GM19193 (cell line): Measurements from ENCODE around the gene SYCP2L.

ENCODE experiments used
- POLR2A ChIP-seq: IDR thresholded peaks from 4 replicates; pipeline ENCODE4 v1.6.1; 2011; ENCODE audit not compliant: insufficient read depth, insufficient read length; ENCODE audit errors: extremely low read depth

Gene SYCP2L

DNA sequence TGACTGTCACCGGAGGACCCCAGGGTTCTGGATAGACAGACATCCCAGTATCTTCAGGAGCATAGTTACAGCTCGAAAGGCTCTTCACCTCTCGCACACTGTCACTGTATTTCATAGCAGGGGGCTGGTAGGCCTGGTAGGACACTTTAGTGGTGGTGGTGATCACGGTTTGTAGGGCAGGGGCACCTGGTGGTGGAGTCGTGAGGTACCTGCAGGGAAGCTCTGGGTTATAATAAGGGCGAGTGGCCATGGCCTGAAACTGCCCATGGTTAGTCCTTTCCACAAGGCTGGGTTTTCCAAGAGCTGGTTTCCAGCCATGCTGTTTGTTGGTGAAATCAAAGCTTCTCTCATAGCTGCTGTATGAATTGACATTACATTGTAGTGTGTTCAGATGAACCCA is 12.6 kb upstream of the SYCP2L start:
- TF ChIP-seq POLR2A = no peak

DNA sequence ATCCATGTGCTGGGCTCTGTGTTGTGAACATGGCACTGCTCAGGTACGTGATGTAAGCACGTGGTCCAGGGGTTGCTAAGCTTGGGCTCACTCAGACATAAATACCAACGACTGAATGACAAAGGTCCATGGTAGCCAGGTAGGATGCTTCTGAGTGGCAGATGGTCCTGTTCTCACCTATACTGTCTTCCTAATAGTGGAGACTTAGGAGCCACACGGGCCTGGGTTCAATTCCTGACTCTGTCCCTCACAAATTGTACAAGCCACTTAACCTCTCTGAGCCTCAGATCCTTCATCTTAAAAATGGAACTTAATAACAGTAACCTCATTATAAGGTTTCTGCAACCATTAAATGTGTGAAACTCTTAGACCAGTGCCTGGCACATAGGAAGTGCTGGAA is 11.8 kb upstream of the SYCP2L start:
- no peak for TF ChIP-seq POLR2A

DNA sequence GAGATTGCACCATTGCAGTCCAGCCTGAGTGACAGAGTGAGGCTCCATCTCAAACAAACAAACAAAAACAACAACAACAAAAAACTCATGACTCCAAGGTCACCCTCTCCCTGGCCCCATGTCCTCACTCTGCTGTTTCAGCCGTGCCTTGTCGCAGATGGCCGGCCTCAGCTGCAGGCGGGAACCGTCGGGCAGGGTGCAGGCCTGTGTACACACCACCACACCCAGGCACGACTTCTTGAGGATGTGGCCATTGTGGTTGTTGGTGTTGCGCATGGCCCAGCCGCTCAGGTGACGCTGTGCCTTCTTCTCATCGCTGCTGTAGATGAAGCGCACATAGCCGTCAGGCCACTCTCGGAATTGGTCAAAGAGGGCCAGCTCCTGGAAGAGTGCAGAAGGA is 9.8 kb upstream of the SYCP2L start:
- no peak for TF ChIP-seq POLR2A

DNA sequence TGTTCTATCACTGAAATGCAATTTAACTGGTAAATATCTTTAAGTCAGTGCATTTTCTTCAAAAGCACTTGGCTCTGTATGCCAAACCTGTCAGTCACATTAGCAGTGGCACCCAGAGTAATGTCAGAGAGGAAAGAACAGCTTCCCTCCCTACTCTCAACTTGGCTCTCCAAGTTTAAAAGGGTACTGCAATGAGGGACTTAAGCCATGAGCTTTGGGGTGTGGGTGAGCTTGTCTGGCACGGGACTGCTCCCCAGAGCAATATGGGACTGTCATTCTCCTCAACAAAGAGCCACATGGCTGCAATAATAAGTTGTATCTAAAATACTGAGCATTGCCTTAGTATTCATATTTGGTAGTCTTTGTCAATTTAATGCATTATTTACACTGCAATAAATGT is 9.0 kb upstream of the SYCP2L start:
- TF ChIP-seq POLR2A = no peak

DNA sequence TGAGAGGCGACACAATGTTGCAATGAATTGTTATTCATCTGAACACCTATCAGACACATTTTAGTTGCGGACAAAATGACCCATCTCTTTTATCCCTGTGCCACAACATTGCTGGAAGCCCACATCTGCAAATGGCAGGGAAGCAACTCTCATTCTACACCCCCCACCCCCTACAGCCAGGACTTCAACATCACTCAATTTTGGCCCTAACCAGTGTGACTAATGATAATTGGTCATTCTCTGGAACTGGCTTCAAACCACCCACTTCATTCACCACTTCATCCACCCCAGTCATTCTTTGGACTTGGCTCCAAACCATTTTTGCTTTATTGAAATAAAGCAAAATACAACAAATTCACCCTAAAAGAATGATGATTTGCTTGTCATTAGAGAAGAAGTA is 6.5 kb upstream of the SYCP2L start:
- TF ChIP-seq POLR2A = no peak

DNA sequence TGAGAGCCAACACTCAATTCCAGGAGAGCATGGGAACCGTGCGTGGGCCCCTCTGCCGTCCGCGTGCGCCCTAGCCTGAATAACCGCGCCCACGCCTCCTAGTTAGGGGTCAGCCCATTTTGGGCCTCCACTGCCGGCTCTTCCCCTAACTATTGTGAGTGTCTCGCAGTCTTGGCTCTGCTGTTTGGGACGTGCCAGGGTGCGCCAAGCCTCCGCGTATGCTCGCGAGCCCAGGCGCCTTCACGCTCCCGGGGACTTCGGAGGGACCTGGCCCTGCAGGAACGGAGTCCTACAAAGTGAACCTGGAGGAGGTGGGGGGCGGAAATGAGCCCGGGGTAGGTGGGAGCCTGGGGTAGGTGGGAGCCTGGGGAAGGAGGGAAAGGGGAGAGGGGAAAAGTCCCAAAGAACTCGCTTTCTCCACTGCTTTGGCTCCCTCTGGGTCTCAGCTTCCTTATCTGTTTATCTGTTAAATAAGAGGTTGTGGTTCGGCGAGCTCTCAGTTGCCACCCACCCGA is 4.1 kb upstream of the SYCP2L start:
- TF ChIP-seq POLR2A = no peak

DNA sequence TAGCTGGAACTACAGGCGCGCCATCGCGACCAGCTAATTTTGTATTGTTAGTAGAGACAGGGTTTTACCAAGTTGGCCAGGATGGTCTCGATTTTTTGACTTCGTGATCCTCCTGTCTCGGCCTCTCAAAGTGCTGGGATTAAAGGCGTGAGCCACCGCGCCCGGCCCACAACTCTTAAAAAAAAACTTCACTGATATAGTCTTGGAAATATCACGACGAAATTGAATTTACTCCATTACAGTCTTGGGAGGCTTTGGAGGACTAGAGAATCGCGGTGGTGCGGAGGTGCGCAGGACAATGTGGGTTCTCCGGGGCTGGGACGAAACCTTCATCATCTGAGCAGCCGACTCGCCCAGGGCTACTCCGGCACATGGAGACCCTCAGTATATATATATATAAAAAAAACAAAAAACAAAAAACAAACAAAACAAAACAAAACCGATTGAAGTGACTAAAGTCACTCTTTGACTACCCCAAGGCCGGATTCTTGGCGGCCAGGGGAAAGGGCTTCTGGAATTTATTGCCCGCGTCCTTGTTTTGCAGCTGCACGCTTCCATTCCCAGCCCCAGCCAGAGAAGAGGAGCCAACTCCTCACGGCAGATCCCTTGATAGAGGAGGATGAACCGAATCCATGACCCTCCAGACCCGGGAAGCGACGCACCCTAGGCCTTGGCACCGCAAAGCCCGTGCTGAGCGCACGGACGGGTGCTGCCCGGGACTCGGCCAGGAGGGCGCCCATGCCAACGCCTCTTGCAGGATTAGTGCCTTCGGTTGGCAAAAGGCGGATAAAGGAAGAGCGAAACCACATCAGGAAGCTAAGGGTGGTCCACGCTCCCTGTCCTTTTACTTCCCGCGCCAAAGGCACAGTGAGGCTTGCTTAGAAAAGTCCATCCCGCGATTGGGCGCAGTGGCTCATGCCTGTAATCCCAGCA is 3.3 kb upstream of the SYCP2L start:
- no peak for TF ChIP-seq POLR2A

DNA sequence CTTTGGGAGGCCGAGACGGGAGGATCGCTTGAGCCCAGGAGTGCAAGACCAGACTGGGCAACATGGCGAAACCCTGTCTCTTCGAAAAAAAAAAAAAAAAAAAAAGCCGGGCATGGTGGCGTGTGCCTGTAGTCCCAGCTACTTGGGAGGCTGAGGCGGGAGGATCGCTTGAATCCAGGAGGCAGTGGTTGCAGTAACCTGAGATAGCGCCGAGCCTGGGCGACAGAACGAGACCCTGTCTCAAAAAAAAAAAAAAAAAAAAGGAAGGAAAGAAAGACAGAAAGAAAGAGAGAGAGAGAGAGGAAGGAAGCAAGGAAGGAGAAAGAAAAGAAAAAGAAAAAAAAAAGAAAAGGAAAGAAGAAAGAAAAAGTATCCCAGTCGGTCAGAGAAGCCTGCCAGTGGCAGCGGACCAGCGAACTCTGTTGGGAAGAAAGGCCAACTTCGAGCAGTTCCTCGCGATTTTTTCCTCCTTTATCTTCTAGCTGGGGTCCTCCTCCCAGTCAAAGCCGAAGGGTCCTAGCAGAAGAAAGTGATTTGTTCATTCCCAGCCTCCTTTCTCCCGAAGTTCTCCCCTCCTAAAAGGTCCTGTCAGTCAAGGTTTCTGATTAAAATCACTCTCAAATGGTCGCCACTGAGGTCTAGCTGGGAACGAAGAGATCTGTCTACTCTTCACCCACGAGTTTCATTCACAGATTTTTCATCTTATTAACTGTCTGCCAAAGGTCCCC is 2.4 kb upstream of the SYCP2L start:
- no peak for TF ChIP-seq POLR2A

DNA sequence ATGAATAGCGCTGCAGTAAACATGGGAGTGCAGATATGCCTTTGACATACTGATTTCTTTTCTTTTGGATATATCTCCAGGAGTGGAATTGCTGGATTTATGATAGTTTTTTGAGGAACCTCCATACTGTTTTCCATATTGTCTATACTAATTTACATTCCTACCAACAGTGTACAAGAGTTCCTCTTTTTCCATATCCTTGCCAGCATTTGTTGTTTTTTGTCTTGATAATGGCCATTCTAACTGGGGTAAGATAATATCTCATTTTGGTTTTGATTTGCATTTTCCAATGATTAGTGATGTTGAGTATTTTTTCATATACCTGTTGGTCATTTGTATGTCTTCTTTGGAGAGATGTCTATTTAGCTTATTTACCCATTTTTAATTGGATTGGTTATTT is 3.3 kb downstream of the SYCP2L start:
- TF ChIP-seq POLR2A = no peak

DNA sequence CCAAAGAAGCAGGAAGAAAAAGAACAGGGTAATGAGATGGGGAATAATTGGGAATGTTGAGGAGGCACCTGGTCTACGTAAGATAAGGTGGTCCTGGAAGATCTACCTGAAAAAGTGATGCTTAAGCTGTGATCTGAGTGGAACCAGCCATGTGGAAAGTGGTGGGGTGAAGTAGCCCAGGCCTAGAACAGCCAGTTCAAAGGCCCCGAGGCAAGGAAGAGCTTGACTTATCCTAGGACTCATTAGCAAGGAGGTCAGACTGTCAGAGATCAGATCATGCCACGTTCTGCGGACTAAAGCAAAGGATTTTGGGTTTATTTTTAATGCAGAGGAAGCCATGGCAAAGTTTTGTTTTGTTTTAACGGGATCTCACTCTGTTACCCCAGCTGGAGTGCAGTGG is 5.1 kb downstream of the SYCP2L start:
- TF ChIP-seq POLR2A = no peak

DNA sequence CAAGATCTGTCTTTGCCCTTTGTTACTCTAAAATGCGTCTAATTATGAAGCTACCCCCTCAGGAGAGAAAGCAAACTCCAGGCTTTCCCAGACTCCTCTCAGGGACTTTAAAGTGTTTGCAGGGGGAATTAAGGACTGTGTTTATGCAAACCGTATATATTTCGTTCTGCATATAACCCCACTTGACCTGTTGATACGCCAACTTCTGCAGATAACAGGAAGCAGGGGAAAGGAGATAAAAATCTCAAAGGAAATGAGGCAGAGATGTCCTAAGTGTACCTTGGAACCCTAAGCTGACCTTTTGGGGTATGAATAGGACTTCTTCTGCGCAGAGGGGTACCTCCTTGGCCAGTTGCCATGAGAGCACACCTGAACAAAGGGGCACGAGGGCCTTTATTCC is 8.1 kb downstream of the SYCP2L start:
- TF ChIP-seq POLR2A = no peak

DNA sequence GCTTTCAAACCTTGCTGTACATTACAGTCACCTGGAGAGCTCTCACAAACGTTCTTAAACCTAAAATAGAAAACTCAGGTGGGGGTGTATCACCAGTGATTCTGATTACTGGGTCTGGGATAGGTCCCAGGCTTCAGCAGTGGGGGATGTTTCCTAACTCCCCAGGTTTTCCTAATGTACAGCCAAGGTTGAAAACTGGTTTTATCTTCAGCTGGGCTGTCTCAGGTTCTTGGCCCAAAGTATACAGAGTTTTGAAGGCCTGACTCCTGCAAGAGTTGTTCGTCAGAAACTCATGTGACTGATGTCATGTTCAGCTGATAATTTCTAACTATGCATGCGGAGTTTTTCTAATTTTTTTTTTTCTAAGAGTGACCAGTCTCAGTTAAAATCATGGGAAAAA is 9.8 kb downstream of the SYCP2L start:
- TF ChIP-seq POLR2A = no peak

DNA sequence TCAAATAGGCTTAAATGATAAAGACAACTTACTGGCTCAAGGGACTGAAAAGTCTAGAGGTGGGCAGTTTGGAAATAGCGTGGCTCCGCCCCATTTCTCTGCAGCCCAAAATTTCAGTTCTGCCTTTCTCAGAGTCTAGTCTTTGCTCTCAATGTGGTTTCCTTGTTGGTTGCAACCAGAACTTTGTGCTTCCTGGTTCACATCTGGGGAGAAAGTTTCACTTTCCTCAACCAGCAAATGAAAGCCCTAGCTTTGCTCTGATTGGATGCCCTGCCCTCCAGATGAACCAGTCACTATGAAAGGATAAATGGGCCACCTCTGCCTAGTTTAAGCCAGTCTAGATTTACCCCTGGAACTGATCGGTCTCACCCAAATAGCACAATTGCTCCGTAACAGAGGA is 14.9 kb downstream of the SYCP2L start:
- no peak for TF ChIP-seq POLR2A

DNA sequence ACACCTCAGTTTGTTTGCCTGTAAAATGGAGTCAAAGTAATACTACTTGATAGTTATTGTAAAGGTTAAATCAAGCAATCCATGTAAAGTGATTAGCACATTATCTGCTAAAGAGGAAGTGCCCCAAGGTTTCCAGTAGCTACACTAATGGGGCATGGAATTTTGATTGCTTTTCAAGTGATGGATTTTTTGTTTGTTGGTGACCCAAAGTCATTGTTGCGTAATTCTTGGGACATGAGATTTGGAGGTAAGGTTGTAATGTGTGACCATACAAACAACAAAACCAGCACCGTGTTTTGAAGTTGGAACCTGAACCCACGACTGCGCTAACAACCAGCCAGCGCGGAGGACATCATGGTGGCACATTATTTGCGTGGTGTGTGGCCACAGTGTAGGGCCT is 17.2 kb downstream of the SYCP2L start:
- no peak for TF ChIP-seq POLR2A

DNA sequence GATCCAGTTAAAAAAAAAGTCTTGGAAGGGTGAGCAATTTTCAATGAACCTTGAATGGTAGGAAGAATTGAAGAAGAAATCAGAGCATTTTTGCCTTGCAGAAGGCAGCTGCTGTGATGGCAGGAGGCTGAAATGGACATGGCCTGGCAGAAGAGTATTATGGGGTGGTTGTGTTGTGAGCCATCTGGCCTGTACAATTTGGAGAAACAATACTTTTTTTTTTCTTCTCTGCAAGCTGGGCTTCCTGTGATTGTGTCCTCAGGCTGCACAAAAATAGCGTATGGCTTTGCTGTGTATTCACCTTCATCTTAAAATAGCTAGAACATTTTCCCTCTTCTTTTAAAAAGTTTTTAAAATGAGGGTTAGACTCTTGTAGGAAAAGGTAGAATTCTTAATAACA is 21.4 kb downstream of the SYCP2L start:
- TF ChIP-seq POLR2A = no peak

DNA sequence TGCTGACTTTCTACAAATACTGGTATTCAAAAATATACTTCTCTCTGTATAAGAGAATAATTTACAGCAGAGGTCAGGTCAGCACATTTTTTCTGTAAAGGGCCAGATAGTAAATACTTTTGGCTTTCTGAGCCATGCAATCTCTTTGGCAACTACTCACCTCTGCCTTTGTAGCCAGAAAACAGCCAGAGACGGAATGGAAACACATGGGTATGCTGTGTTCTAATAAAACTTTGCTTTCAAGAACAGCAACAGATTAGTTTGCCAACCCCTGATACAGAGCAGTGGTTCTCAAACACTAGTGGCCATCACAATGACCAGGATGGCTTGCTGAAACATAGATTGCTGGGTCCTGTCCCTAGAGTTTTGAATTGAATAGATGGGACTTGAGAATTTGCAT is 46.3 kb downstream of the SYCP2L start:
- no peak for TF ChIP-seq POLR2A
